ENCODE measurements around the gene PAQR6.

PAQR6 gene

DNA sequence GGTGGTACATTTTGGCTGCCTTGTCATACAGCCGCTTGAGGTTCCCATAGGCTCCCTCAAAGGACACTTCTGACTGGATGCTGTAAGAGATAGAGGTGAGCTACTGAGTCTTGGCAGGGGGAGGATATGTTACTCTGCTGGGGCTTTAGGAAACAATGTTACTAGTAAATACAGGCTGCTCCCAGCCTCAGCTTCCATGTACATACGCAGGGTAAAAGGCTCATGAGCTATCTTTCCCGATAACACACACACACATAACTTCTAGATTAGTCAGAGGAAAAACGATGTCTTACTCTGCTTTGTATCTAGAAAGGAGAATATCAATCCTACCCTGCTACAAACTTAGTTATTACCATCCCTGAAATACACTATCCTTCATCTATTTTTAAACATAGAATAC, 20.5 kb upstream of the PAQR6 start:
- no peak for DNase-seq
- intact Hi-C loops (cut with DNase I), result no loop called here

DNA sequence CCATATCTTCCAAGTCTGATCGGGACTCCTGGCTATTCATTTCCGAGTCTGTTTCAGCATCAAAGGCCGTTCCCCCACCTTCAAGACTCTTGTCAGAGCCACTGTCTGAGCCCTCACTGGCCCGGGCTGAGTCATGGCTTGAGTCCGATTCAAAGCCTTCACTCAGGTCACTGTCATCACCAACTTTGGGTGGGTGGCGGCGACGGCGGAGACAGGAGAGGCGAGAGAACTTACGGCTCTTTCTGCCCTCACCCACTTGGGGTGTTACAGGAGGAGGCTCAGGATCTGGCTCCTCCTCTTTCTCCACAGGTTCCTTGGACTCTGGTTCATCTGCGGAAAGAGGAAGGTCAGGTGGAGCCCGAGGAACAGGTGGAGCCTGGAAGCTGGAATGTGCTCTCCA, 18.2 kb upstream of the PAQR6 start:
- intact Hi-C loops (cut with DNase I), result no loop called here
- peak in 1 of 10 donors; percentile 75 for DNase-seq

DNA sequence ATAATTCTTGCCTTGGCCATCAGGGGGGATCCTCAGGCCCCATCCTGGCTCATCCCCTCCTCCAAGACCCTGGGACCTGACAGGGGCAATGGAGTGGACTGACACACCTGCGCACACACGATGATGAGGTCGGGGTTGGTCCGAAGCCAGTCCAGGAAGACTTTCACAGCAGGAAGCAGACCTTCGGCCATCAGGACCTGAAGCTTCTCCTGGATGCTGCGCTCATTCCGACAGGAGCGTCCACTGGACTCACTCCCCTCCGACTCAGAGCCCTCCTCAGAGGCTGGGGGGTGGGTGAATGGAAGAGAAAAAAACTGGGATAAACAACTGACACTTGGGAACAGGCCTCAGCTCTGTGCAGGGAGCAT, 15.4 kb upstream of the PAQR6 start:
- DNase-seq, result peak in 2 of 10 donors; percentile 23 to 61
- intact Hi-C loops (cut with DNase I), result no loop called here

DNA sequence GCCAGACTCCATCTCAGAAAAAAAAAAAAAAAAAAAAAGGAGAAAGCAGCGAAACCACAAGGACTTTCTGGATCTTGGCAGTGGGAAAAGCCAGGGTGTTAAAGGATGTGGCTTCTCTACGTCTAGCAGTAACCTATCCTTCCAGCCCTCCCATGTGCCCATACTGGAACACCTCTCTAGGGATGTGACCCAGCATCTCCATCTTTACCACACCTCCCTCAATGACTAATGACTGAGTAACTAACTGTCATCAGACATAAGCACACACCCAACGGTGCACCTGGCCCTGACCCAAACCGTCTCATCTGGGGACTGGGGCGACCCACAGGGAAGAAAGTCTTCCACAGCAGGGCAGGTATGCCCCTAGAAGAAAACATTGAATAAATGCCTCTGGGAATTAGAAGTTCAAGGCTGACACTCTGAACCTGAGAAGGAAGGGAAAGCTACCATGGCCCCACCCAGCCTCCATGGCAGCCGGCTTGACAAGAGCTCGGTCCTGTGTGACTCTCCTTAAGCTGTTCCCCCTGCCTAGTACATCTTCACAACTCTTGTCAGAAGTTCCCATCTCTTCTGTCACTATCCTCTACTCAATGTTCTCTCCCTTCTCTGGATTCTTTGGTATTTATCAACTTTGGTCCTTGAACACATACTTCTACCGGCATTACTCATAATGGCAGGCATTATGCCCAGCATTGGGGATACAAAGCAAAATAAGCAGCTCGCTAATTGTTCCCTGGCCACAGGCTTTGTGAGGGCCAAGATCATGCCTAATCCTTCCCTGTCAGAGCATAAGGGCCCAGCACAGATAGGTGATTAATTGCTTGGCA, 14.8 kb upstream of the PAQR6 start:
- intact Hi-C loops (cut with DNase I), result no loop called here
- peak in 1 of 10 donors; percentile 51 for DNase-seq

DNA sequence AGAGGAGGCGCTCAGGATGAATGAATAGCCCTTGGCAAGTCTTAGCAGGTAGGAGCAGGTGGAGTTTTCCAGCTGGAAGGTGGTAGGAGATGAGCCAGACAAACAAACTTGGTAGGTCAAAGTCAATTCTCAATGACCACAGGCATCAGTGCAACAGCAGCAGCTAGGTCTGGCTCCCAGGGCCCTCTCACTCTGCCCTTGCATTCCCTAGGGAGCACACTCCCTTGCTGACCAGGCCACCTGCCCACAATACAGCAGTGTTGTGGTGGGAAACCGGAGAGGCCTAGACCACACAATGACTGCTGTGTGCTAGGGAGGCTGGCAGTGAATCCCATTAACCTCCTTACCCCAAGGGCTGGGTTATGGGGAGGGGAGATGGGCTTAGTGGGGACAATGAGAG, 13.0 kb upstream of the PAQR6 start:
- peak in 2 of 10 donors; percentile 75 to 90 for DNase-seq
- intact Hi-C loops (cut with DNase I), result no loop called here

DNA sequence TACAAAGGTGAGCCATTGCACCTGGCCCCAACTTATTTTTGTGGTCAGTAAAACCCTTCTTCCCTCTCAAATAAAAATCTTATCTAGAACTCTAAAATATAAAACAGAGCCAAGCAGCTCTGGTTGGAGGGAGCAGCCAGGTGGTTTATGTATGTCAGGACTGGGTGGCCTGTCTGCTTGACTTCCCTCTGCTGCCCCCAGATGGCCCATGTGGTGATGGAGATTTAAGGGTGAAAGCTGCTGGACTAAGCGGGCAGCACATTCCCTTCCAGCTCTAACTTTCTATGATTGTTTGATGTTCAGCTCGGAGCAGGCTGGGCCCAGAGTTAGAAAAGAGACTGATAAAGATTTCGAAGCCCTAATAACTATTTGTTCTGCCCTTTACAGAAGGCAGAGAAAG, 11.9 kb upstream of the PAQR6 start:
- DNase-seq, result peak in 7 of 10 donors; percentile 53 to 92 (median 65)

DNA sequence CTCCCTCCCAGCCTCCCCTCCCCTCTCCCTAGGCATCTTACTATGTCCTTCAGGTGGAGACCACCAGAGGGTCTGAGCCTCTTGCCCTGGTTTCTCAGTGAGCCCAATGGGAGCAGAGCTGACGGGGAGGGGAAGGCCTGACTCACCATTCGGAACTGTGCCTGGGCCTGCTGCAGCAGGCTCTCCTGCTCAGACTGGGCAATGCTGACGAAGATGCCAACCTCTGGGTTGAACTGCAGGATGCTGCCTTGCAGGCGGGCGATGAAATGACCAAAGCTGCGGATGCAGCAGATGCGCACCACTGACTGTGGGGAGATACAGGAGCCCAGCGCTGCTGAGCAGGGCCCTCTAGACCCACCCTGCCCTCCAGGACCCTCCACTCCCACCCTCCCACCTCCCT, 11.0 kb upstream of the PAQR6 start:
- intact Hi-C loops (cut with DNase I), result no loop called here
- DNase-seq, result peak in 2 of 10 donors; percentile 32 to 60

More for the DNA sequence above, 11.9 kb upstream of the PAQR6 start:
- intact Hi-C loops (cut with DNase I), result no loop called here

DNA sequence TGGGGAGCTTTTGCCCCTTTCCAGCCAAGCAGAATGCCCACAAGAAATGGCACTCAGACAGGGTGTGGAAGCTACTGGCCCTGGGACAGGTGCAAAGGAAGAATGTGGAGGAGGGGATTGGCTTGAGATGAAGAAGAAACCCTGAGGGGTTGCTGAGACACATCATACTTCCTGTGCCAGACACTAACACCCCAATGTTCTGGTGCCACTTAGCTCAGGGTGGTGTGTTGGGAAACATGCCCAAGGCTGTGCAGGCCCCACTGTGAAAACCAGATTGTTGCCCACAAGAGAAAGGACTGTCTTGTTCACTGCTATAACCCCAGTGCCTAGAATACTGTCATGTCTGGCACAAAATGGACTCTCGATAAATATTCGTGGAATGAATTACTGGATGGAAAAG, 9.9 kb upstream of the PAQR6 start:
- peak in 1 of 10 donors; percentile 79 for DNase-seq
- intact Hi-C loops (cut with DNase I), result no loop called here

DNA sequence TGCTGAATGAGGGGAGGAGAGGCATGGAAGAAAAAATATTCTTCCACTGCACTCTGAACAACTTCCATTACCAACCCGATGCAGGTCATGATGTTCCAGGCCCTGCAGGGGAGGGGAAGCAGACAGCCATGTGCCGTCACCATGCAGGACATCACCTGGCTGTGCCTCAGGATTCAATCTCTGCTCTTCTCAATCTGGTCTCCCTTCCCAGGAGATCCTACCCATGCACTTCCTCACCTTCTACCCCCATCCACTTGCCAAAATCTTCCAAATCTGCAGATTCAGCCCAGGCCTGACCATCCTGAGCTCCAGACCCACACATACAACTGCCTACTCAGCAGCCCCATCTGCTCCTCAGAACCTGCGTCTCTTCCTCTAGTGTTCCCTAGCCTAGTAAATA, 5.8 kb upstream of the PAQR6 start:
- intact Hi-C loops (cut with DNase I), result no loop called here
- DNase-seq, result no peak

DNA sequence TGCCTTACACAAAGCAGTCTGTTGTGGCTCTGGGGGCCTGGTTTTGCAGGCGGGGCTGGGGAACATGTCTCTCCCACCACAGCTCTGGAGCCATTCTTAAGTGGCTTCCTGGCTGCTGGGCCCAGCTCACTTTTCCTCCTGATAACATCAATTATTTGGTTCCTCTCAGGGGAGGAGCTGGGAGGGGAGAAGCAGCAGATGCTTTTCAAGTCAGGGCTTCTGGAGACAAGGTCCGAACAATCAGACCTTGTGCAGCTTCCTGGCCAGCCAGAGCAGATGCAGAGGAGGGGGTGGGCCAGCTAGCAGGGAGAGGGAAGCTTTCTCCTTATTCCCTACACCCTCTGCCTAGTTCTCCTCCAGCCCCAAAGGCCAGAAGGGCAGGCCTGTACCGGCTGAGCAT, 3.7 kb upstream of the PAQR6 start:
- intact Hi-C loops (cut with DNase I), result no loop called here
- DNase-seq, result peak in 1 of 10 donors; percentile 83

DNA sequence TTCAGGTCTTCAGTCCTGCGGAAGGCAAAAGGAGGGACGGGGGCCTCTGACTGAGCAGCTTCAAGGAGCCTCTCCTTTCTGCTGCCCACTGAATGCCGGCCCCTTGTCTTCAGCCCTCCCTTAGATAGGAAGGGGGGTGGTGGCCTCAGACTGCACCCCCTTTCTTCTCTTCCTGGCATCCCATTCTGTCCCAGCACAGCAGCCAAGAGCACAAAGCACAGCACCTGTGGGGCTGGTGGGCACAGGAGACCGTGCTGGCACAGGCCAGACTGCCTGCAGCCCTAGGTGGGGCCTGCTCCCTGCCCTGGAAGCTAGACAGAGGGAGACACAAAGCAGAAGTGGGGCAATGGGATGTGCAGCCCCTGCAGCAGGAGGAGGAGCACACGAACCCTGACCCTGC, 1.7 kb upstream of the PAQR6 start:
- DNase-seq, result peak in 2 of 10 donors; percentile 68 to 80
- intact Hi-C loops (cut with DNase I), result no loop called here

DNA sequence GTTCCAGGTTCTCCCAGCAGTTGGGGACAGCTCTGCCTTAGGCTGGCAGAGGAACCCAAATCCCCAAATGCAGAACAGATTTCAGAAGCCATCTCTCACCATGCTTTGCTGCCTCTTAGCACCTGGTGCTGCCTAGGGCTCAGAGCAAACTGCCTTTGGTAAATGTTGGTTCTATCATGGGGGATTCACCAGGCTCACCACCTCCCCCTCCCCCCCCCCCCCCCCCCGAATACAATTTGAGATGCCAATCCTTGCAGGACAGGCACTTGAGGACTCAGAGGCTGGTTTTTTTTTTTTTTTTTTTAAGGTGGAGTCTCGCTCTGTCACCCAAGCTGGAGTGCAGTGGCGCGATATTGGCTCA, 447 bp upstream of the PAQR6 start:
- intact Hi-C loops (cut with DNase I), result no loop called here
- peak in 1 of 10 donors; percentile 24 for DNase-seq

DNA sequence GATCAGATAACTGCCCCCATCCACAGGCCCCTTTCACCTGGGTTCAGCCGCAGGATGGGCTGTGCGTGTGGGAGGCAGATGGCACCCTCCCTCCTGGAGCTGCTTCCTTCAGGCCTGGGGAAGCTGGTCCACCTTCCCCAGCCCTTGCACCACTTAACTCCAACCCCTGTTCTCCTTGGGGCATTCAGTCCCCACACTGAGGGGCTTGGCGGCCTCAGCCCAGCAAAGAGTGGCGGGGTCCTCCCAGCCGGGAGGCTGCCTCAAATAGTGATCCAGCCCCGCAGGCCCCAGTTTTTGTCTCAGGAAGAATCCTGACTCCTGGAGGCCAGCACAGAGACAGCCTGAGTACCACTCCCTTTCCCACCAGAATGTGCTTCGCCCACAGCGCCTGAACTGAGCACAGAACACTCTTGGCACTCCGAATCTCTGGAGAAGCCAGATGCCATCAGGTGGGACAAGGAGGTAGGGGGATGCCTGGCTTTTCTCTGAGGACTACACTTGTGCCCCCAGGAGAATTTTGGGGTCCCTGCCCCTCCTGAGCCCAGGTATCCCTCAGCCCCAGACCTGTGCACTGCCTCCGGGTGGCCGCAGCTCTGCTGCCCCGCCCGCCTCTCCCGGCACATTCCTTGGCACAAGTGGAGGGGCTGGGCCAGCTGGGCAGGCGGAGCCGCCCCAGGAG, 936 bp downstream of the PAQR6 start:
- peak in 2 of 10 donors; percentile 72 to 85 for DNase-seq
- intact Hi-C loops (cut with DNase I), result no loop called here

DNA sequence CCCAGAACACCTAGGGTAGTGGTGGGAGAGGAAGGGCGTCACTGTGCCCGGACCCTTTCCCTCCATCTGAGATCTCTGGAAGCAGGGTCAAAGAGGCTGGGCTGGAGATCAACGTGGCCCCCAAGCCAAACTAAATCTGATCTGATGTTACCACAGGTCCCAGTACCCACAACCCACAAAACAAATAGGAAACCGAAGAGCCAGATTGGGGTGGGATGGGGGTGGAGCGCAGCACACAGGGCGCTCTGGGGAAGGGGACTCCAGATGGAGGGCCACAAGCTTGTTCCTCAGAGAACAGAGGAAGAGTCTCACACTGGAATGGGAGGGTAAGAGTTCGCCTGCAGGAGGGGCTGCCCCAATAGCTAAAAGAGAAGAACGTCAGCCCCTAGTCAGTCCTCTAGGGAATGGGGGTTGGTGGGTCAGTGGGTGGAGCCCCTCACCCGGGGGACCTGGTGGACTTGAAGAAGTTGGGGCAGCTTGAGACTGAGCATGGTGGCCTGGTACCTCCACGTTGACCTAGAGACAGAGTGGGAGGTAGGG, 1.5 kb downstream of the PAQR6 start:
- intact Hi-C loops (cut with DNase I), result no loop called here
- DNase-seq, result no peak

DNA sequence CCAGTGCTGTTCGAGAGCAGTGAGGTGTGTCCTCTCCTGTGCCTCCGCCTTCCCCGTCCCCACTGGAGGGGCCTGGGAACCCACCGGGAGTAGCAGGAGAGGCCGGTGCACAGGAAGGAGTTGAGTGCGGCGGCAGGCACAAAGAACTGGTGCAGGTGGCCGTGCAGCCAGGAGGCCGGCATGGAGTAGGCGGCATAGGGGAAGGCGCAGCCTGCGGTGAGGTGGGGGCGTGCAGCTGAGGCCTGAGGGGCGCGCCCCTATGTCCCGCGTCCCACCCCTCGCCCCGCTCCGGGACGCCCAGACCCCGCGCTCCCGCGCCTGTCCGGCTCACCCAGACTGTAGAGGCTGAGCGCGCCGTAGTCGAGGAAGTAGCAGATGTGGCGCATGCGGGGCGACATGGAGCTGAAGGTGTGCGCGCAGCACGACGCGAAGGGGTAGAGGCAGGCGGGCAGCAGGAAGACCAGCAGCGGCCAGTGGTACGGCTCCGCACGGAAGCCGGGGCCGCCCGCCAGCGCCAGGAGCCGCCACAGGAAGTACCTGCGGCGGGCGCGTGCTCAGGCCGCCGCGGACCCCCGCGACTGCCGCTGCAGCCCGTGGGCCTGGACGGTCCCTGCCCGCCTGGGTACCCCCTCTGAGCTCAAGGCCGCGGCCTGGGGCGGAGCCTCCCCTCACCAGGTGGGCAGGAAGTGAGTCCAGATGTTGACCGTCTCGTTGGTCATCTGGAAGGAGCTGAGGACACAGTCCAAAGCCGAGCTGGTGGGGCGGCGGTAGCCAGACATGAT, 2.2 kb downstream of the PAQR6 start:
- DNase-seq, result peak in 4 of 10 donors; percentile 29 to 88 (median 59)
- intact Hi-C loops (cut with DNase I), result no loop called here

DNA sequence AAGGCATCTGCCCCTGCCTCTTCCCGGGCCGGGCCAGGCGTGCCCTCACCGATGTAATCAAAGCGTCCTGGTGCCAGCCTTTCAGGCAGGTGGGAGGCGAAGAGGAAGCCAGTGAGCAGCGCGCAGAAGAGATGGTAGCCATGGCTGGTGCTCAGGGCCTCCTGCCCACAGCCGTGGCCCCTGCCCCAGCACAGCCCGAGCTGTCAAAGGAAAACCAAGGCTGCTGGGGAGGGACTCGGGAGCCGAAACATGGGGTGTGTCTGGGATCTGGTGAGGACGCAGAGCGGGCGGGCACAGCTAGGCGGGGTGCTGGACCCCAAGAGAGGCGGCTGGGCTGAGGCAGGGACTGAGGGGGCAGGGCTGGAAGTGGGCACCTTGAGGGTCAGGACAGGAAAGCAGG, 3.1 kb downstream of the PAQR6 start:
- intact Hi-C loops (cut with DNase I), result no loop called here
- DNase-seq, result no peak

DNA sequence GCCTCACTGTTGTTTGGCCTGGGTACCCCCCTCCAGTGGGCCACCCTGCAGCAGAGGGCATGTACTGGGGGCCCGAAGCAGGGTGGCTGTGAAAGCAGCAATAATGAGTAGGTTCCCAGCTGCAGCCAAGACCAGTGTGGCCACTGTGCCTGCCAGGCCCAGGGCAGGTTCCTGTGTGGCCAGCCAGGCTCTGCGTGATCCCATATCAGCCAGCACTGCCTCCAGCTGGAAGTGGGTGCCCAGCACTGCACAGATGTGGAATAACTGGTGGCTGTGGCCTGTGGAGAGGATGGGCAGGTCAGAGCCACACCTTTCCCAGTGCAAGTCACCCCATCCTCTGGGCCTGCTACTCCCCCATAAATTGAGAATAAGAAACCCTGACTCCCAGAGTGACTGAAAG, 3.7 kb downstream of the PAQR6 start:
- intact Hi-C loops (cut with DNase I), result no loop called here

DNA sequence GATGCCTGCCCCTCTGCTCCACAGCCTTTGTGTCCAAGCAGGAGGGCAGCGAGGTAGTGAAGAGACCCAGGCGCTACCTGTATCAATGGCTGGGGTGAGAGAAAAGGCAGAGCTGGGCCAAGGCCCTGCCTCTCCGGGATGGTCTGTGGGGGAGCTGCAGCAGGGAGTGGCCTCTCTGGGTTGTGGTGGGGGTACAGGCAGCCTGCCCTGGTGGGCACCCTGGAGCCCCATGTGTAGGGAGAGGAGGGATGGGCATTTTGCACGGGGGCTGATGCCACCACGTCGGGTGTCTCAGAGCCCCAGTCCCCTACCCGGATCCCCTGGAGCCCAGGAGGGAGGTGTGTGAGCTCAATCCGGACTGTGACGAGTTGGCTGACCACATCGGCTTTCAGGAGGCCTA, 5.1 kb downstream of the PAQR6 start:
- intact Hi-C loops (cut with DNase I), result no loop called here
- DNase-seq, result peak in 1 of 10 donors; percentile 61

More for the DNA sequence above, 3.7 kb downstream of the PAQR6 start:
- peak in 1 of 10 donors; percentile 44 for DNase-seq

DNA sequence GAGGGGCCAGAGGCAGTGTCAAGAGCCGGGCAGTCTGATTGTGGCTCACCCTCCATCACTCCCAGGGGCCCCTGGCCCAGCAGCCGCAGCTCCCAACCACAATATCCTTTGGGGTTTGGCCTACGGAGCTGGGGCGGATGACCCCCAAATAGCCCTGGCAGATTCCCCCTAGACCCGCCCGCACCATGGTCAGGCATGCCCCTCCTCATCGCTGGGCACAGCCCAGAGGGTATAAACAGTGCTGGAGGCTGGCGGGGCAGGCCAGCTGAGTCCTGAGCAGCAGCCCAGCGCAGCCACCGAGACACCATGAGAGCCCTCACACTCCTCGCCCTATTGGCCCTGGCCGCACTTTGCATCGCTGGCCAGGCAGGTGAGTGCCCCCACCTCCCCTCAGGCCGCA, 5.9 kb downstream of the PAQR6 start, which contains the start of gene BGLAP:
TSS of gene BGLAP (plus strand) at position 259 of the 400 bp plus-strand sequence. CDS start at position 307, 48 bp downstream.
- peak in 1 of 10 donors; percentile 61 for DNase-seq
- intact Hi-C loops (cut with DNase I), result no loop called here

DNA sequence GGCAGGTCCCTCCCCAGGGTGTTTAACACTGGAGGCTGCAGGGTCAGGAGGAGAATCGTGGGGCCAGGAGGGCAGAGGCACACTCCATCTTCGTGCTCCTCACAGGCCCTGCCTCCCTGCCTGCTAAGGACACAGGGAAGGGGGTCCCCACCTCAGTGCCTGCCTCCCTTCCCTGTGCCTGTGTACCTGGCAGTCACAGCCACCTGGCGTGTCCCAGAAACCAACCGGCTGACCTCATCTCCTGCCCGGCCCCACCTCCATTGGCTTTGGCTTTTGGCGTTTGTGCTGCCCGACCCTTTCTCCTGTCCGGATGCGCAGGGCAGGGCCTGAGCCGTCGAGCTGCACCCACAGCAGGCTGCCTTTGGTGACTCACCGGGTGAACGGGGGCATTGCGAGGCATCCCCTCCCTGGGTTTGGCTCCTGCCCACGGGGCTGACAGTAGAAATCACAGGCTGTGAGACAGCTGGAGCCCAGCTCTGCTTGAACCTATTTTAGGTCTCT, 6.5 kb downstream of the PAQR6 start:
- intact Hi-C loops (cut with DNase I), result no loop called here
- DNase-seq, result peak in 2 of 10 donors; percentile 19 to 67

Measured in posterior cingulate gyrus (tissue), 11 donors.